ENCODE measurements around the gene PKD2L2. TPM values are rescaled to one million over a fixed set of nuclear protein-coding genes. Genes with fewer than 3 reads are reported as not detected.

The PKD2L2 gene
- total and polyA plus RNA-seq, 2 donors from 2014 or later = not detected

DNA sequence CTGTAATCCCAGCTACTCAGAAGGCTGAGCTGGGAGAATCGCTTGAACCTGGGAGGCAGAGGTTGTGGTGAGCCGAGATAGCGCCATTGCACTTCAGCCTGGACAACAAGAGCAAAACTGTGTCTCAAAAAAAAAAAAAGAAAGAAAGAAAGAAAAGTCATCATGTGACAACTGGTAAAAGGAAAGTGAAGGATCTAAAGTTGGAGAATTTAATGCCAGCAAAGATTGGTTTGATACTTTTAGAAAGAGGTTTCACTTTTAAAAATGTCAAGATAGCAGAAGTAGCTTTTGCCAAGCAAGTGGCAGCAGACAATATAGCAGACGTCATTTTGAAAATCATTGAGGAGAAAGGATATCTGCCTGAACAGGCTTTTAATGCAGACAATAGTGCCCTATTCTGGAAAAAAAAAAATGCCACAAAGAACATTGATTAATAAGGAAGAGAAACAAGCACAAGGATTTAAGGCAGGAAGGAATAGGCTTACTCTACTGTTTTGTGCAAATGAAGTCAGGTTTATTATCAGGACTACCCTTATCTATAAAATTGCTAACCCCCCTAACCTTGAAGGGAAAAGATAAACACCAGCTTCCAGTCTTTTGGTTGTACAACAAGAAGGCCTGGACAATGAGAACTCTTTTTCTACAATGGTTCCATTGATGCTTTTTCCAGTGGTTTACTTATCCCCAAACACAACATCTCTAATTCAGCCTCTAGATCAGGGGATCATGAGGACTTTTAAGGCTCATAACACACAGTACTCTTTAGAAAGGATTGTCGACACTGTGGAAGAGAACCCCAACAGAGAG is 12.0 kb downstream of the PKD2L2 start:
- Histone ChIP-seq H3K36me3 (ENCODE audit: control insufficient read depth in 2 of 3, insufficient read depth in 3 of 3, low read length in 3 of 3) (no peaks in the 10 kb centered on the region), H3K9me3 (ENCODE audit: control insufficient read depth in 2 of 3, insufficient read depth in 1 of 3, low read length in 3 of 3) (no peaks in the 10 kb centered on the region), H3K4me1 (ENCODE audit: control insufficient read depth in 2 of 3, insufficient read depth in 2 of 3, low read depth in 1 of 3, low read length in 3 of 3) (no peaks in the 10 kb centered on the region), H3K9ac (ENCODE audit: low read length in 3 of 3) (no peak overlapping the region), H3K27ac (ENCODE audit: low read depth in 2 of 2, low read length in 2 of 2) (no peak overlapping the region), H3K27me3 (ENCODE audit: control insufficient read depth, insufficient read depth, low read length) (no peaks in the 10 kb centered on the region), H3K4me3 (ENCODE audit: low read length in 3 of 3) (no peak overlapping the region)
- DNase-seq = no peak
- intact Hi-C loops (cut with DNase I) = no loop called here
- no peak for FAIRE-seq
- TF ChIP-seq, protein P1, sequence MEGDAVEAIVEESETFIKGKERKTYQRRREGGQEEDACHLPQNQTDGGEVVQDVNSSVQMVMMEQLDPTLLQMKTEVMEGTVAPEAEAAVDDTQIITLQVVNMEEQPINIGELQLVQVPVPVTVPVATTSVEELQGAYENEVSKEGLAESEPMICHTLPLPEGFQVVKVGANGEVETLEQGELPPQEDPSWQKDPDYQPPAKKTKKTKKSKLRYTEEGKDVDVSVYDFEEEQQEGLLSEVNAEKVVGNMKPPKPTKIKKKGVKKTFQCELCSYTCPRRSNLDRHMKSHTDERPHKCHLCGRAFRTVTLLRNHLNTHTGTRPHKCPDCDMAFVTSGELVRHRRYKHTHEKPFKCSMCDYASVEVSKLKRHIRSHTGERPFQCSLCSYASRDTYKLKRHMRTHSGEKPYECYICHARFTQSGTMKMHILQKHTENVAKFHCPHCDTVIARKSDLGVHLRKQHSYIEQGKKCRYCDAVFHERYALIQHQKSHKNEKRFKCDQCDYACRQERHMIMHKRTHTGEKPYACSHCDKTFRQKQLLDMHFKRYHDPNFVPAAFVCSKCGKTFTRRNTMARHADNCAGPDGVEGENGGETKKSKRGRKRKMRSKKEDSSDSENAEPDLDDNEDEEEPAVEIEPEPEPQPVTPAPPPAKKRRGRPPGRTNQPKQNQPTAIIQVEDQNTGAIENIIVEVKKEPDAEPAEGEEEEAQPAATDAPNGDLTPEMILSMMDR (IDR thresholded peaks at IDR 0.05; ENCODE audit: borderline replicate concordance, extremely low read depth, insufficient read depth) = no peak

DNA sequence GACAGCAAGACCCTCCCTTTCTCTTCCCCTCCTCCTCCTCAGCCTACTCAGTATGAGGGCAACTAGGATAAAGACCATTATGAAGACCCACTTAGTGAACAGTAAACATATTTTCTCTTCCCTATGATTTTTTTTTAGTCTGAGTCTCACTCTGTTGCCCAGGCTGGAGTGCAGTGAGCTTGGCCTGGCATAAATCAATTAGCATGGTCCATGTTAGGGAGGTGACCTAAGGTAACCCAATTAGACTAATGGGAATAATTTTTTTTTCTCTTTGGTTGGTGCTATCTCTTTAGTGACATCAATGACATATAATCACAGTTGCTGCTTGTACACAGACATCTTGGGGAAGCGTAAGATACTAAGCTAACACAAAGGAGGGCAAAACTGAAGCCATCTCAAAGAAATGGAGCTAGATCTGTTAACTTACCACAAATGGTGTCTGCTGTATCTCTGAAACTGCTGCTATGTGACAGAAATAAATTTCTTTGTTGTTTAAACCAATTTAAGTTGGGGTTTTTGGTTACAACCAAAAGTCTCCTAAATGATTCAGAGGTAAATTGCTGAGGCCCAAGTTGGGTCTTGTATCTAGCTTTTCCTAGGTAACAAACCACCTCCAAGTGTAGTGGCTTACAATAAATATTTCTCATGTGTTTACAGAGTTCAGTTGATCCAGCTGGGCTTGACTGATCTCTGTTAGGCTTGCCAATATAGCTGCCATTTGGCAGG is 13.3 kb downstream of the PKD2L2 start:
- no peak overlapping the region for H3K9ac ChIP-seq (ENCODE audit: low read length in 3 of 3)
- H3K4me1 ChIP-seq (ENCODE audit: control insufficient read depth in 2 of 3, insufficient read depth in 2 of 3, low read depth in 1 of 3, low read length in 3 of 3) = no peaks in the 10 kb centered on the region
- H3K27ac ChIP-seq (ENCODE audit: low read depth in 2 of 2, low read length in 2 of 2) = no peak overlapping the region
- no peaks in the 10 kb centered on the region for H3K36me3 ChIP-seq (ENCODE audit: control insufficient read depth in 2 of 3, insufficient read depth in 3 of 3, low read length in 3 of 3)
- H3K4me3 ChIP-seq (ENCODE audit: low read length in 3 of 3) = no peak overlapping the region
- no peaks in the 10 kb centered on the region for H3K27me3 ChIP-seq (ENCODE audit: control insufficient read depth, insufficient read depth, low read length)
- no peak for FAIRE-seq
- H3K9me3 ChIP-seq (ENCODE audit: control insufficient read depth in 2 of 3, insufficient read depth in 1 of 3, low read length in 3 of 3) = no peaks in the 10 kb centered on the region
- intact Hi-C loops (cut with DNase I) = no loop called here
- no peak for DNase-seq
- TF ChIP-seq, protein P1 (IDR thresholded peaks at IDR 0.05; ENCODE audit: borderline replicate concordance, extremely low read depth, insufficient read depth) = no peak

DNA sequence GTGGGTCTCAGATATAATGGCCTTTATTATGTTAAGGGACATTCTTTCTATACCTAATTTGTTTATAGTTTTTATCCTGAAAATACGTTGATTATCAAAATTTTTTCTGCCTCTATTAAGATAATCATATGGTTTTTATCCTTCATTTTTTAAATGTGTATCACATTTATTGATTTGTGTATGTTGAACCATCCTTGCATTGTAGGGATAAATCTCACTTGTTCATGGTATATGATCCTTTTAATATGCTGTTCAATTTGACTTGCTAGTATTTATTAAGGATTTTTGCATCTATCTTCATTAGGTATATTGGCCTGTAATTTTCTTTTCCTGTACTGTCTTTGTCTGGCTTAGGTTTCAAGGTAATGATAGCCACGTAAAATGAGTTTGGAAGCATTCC is 25.5 kb downstream of the PKD2L2 start:
- Histone ChIP-seq H3K4me1 (ENCODE audit: control insufficient read depth in 2 of 3, insufficient read depth in 2 of 3, low read depth in 1 of 3, low read length in 3 of 3) (no peaks in the 10 kb centered on the region), H3K36me3 (ENCODE audit: control insufficient read depth in 2 of 3, insufficient read depth in 3 of 3, low read length in 3 of 3) (no peaks in the 10 kb centered on the region), H3K9me3 (ENCODE audit: control insufficient read depth in 2 of 3, insufficient read depth in 1 of 3, low read length in 3 of 3) (peaks cover 0 to 2% (median 1%) of the 10 kb centered on the region in 3 donors), H3K9ac (ENCODE audit: low read length in 3 of 3) (no peak overlapping the region), H3K27ac (ENCODE audit: low read depth in 2 of 2, low read length in 2 of 2) (no peak overlapping the region), H3K27me3 (ENCODE audit: control insufficient read depth, insufficient read depth, low read length) (no peaks in the 10 kb centered on the region), H3K4me3 (ENCODE audit: low read length in 3 of 3) (no peak overlapping the region)
- no peak for FAIRE-seq
- intact Hi-C loops (cut with DNase I) = no loop called here
- TF ChIP-seq, protein P1 (IDR thresholded peaks at IDR 0.05; ENCODE audit: borderline replicate concordance, extremely low read depth, insufficient read depth) = no peak
- DNase-seq = no peak

Measured in kidney (tissue), 14 donors.